Fibroblast of the aortic adventitia (primary cell): ENCODE data around the gene SAMD3. TPM values are rescaled to one million over a fixed set of nuclear protein-coding genes. Genes with fewer than 3 reads are reported as not detected.
"Not testable (repeated sequence)": the region's sequence is repeated elsewhere in the genome, so short reads cannot be mapped to it uniquely, and the experiment has no call there.

Experiments used
- DNase-seq: peaks from one replicate; pipeline ENCODE4 v3.0.0-alpha.2; 2010; ENCODE audit warnings: low read depth
- H3K4me3 ChIP-seq: 2 replicates; pipeline ENCODE4 v1.5.1; 2011; ENCODE audit warnings: low read depth, mild to moderate bottlenecking, control low read depth, low read length, moderate library complexity
- total RNA-seq: library from RNA; depleted of rRNA; stranded (reverse); fragments of >200 nt; gene quantifications from 2 replicates; pipeline ENCODE4 v1.2.3, GENCODE V29; 2012; ENCODE audit warnings: low replicate concordance
- TF ChIP-seq, protein P1 (sequence below): IDR thresholded peaks from 2 replicates; pipeline ENCODE4 v1.5.1; 2011; ENCODE audit warnings: mild to moderate bottlenecking, low read length, control low read depth, inconsistent platforms; ENCODE audit not compliant: insufficient read depth

Gene SAMD3, protein sequence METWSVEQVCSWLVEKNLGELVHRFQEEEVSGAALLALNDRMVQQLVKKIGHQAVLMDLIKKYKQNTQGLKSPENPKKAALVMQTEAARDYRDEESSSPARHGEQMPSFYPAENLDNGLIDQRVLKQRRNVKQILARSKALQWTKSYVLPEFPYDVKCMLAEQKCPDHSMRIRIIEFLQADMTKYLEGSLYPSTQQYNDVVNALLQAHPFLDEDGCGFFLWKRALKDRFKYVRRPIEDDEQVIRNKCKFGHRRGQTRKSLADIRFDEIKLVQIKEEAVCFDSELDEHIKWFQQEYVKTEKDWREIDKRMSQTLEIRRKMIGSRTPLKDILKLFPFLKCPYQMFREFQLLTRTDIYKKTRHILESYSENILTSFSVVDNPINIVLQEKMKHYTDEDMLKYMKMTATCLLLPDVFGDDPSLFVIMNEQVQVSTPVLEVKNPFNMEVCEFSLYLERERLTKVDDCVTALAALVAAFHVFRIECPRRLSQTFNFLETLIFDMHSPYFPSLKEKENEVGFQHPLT
- 9.1 and 33.9 TPM in 2 replicates for total RNA-seq

DNA sequence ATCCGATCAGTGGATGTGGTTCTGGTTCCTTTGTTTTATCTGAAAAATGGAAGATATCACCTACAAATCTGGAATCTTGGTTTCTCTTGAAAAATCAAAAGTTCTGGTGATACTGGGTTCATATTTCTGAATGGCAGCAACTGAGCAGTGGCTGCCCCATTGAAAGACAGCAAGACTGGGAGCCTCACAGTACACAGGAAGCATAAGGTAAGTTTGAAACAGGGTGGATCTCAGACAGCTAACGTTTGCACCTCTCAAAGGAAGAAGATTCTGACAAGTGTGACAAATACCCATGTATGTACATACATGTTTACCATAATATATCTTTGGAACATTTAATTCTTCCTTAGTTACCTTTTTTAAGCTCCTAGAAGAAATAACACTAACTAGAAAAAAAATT, at the start of gene SAMD3:
TSS of gene SAMD3 (minus strand) at position 177 of the 400 bp plus-strand sequence. CDS start 7,678 bp downstream, outside the sequence.
- no peak within 1 kb of the TSS for H3K4me3 ChIP-seq
- TF ChIP-seq, protein P1, sequence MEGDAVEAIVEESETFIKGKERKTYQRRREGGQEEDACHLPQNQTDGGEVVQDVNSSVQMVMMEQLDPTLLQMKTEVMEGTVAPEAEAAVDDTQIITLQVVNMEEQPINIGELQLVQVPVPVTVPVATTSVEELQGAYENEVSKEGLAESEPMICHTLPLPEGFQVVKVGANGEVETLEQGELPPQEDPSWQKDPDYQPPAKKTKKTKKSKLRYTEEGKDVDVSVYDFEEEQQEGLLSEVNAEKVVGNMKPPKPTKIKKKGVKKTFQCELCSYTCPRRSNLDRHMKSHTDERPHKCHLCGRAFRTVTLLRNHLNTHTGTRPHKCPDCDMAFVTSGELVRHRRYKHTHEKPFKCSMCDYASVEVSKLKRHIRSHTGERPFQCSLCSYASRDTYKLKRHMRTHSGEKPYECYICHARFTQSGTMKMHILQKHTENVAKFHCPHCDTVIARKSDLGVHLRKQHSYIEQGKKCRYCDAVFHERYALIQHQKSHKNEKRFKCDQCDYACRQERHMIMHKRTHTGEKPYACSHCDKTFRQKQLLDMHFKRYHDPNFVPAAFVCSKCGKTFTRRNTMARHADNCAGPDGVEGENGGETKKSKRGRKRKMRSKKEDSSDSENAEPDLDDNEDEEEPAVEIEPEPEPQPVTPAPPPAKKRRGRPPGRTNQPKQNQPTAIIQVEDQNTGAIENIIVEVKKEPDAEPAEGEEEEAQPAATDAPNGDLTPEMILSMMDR = no peak
- no peak for DNase-seq

DNA sequence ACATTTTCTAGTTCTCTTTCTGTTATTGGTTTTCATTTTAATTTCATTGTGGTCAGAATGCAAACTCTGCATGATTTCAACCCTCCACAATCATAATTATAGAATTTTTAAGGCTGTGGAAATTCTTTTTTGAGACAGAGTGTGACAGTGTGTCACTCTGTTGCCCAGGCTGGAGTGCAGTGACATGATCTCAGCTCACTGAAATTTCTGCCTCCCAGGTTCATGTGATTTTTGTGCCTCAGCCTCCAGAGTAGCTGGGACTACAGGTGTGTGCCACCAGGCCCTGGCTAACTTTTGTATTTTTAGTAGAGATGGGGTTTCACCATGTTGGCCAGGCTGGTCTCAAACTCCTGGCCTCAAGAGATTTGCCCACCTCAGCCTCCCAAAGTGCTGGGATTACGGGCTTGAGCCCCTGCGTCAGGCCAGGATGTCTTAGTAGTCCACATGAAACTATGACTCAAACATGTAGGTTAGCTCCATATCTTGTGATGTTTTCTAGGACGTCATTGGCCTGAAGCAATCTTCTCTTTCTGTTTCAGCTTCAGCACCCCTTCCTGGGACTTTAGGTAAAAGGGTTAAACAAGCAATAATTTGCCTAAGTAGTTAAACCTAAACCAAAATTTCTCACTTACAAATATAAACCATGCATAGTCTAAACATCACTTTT, 47.4 kb upstream of the SAMD3 start:
- TF ChIP-seq, protein P1 = no peak
- H3K4me3 ChIP-seq = no peak overlapping the region
- no peak for DNase-seq

DNA sequence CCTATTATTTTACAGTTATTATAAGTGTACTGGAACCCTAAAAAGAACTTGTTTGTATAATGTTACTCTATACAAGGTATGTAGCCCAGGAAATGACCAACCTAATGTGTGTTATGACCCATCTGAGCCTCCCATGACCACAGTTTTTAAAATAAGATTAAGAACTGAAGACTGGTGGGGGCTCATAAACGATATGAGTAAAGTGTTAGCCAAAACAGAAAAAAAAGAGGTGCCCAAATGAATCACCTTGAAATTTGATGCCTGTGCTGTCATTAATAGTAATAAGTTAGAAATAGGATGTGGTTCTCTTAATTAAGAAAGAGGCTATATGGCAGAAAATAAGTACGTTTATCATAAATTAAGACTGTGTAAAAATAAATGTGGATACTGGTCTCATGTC, 42.8 kb upstream of the SAMD3 start:
- not testable (repeated sequence) for H3K4me3 ChIP-seq, DNase-seq

DNA sequence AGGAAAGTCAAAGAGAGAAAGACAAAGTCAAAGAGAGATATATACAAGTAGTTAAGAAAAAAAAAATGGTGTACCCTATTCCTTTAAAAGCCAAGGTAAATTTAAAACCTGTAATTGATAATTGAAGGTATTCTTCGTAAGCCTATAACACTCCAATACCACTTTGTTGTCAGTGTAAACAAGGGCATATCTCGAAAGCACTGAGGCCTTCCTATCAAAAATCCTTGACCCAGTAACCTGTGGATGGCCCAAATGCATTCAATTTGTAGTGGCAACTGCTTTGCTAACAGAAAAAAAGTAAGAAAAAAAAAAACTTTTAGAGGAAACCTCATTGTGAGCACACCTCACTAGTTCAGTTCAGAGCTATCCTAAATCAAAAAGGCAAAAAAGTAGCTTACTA, 39.3 kb upstream of the SAMD3 start:
- TF ChIP-seq, protein P1 = no peak
- no peak for DNase-seq

DNA sequence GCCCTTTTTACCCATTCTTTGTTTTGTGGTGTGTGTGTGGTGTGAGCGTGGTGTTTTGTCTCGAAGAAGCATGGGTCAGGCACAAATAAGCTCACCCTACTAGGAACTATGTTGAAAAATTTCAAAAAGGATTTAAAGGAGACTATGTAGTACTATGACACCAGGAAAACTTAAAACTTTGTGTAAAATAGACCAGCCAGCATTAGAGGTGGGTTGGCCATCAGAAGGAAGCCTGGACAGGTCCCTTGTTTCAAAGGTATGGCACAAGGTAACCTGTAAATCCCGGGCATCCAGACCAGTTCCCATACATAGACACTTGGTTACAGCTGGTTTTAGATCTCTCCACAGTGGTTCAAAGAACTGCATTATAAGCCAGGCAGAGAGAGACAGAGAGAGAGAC, 38.8 kb upstream of the SAMD3 start:
- DNase-seq, H3K4me3 ChIP-seq: not testable (repeated sequence)

More for the DNA sequence above, 39.3 kb upstream of the SAMD3 start:
- no peak overlapping the region for H3K4me3 ChIP-seq

DNA sequence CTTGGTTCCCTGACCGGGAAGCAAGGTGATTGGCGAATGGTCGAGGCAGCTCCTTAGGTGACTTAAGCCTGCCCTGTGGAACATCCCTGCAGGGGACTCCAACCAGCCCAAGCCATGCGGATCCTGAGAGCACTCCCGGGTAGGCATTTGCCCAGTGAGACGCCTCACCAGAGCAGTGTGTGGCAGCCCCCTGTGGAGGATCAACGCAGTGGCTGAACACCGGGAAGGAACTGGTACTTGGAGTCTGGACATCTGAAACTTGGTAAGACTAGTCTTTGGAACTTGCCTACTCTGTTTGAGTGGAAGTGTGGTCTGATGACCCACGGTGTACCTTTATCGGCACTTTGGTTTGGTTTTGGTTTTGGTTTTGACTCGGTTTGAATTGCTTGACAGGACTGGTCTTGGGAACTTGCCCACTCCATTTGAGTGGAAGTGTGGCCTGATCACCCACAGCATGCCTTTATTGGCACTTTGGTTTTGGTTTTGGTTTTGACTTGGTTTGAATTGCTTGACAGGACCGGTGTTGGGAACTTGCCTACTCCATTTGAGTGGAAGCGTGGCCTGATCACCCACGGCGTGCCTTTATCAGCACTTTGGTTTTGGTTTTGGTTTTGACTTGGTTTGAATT, 38.0 kb upstream of the SAMD3 start:
- H3K4me3 ChIP-seq, DNase-seq: not testable (repeated sequence)

DNA sequence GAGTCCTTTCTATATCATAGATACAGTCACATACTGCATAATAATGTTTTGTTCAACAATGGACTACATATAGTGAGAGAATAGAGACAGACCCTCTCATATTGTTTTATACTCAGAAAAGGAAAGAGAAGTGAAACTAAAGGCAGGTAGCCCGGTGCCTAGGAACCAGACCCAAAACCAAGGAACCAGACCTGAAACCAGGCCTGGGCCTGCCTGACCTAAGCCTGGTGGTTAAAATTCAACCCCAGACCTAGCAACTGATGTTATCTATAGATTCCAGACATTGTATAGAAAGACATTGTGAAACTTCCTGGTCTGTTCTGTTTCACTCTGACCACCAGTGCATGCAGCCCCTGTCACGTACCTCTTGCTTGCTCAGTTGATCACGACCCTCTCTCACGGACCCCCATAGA, 37.3 kb upstream of the SAMD3 start:
- H3K4me3 ChIP-seq, DNase-seq: not testable (repeated sequence)

DNA sequence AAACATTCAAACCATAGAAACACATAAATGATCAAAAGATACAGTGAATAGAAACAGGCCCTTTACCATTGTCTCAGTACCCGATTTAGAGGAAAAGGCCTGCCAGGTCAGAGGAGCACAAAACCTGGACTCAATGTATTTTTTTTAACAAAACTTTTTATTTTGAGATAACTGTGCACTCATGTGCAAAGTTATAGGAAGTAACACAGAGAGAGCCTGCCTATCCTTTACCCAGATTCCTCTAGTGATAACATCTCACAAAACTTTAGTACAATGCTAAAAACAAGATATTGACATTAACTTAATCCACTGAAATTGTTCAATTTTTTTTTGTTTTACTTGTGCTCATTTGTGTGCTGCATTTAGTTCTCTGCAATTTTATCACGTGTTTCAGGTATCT, 36.8 kb upstream of the SAMD3 start:
- DNase-seq = no peak
- no peak overlapping the region for H3K4me3 ChIP-seq
- TF ChIP-seq, protein P1 = no peak
